ENCODE results near the gene ROBO3. TPM values are rescaled to one million over a fixed set of nuclear protein-coding genes. Genes with fewer than 3 reads are reported as not detected.

Gene ROBO3
- total and polyA plus RNA-seq, 2 of the 8 experiments (the other 6 are each of a cell fraction or from before 2014, with no cell fraction given), result 12.1 to 24.6 TPM

GRCh38 chr11:124876818-124877630 lies 11.8 kb downstream of the ROBO3 start:
- Histone ChIP-seq H3K79me2 (ENCODE audit: control insufficient read depth in 1 of 2, insufficient read depth in 2 of 2, low read length in 2 of 2) (no peaks in the 10 kb centered on the region), H4K91ac (replicated peaks; ENCODE audit: insufficient read length, low read length) (no peak overlapping the region), H3K27ac (ENCODE audit: low read depth, low read length) (no peak overlapping the region), H3K4ac (replicated peaks; ENCODE audit: insufficient read length, low read depth, low read length) (no peak overlapping the region), H3K23ac (ENCODE audit: insufficient read length) (no peak overlapping the region), H3K4me3 (ENCODE audit: extremely low read depth in 1 of 4, insufficient read depth in 2 of 4, low read depth in 3 of 4, low read length in 4 of 4) (peak overlapping the region; percentile 56 to 76 (median 62)), H3K9ac (replicated peaks in 1 of 4; ENCODE audit: extremely low read depth in 1 of 4, low read depth in 3 of 4, low read length in 3 of 4) (no peak overlapping the region; a peak in 2 of 7 replicates), H3K79me1 (ENCODE audit: low read depth, low read length) (no peaks in the 10 kb centered on the region), H3K56ac (replicated peaks; ENCODE audit: insufficient read length, low read depth, low read length) (no peak overlapping the region), H2BK15ac (ENCODE audit: low read length) (no peak overlapping the region), H4K20me1 (replicated peaks in 1 of 2; ENCODE audit: control insufficient read depth in 1 of 2, insufficient read depth in 2 of 2, low read length in 2 of 2) (no peaks in the 10 kb centered on the region), H3K36me3 (ENCODE audit: control insufficient read depth in 2 of 4, insufficient read depth in 4 of 4, low read length in 3 of 4) (no peaks in the 10 kb centered on the region), H2BK12ac (ENCODE audit: low read depth, low read length) (no peak overlapping the region), H2AK5ac (ENCODE audit: low read depth, low read length) (no peak overlapping the region), H2BK20ac (ENCODE audit: low read length) (no peak overlapping the region), H3K9me3 (ENCODE audit: insufficient read depth in 2 of 2, low read depth in 1 of 2, low read length in 1 of 2) (no peaks in the 10 kb centered on the region), H3K27me3 (replicated peaks in 1 of 4; ENCODE audit: control insufficient read depth in 3 of 4, extremely low read depth in 1 of 4, insufficient read depth in 3 of 4, low read length in 3 of 4) (peaks cover 0 to 40% (median 32%) of the 10 kb centered on the region in 4 experiments; a peak in 6 of 7 replicates), H3K23me2 (ENCODE audit: low read depth, low read length) (peaks cover 8% of the 10 kb centered on the region; the same call in 1 of the 2 replicates), H2BK5ac (ENCODE audit: low read depth, low read length) (0 out of 2 replicates have a peak overlapping the region, but pooled peaks have one; percentile 9), H4K8ac (ENCODE audit: extremely low read depth, insufficient read depth, low read length) (no peak overlapping the region; the same call in none of the 2 replicates), H3K4me2 (ENCODE audit: insufficient read depth in 1 of 2, low read depth in 2 of 2, low read length in 2 of 2) (peak overlapping the region; percentile 40 to 75), H3K18ac (ENCODE audit: extremely low read depth, low read length) (peak overlapping the region; percentile 83), H4K5ac (ENCODE audit: insufficient read length, low read depth, low read length) (no peak overlapping the region), H2BK120ac (replicated peaks; ENCODE audit: low read depth, low read length) (no peak overlapping the region), H3K4me1 (replicated peaks in 1 of 4; ENCODE audit: control insufficient read depth in 3 of 4, insufficient read depth in 4 of 4, low read length in 3 of 4) (peaks cover 0 to 12% (median 8%) of the 10 kb centered on the region in 4 experiments; a peak in 5 of 7 replicates), H3K14ac (ENCODE audit: insufficient read length) (no peak overlapping the region), H2AFZ (ENCODE audit: low read length) (peak overlapping the region; percentile 11)
- ChIA-PET CTCF (ENCODE audit: partially characterized antibody) (interaction anchor here (0.6 to 3.0 kb wide), 33 partner anchors 8 to 467 kb away, joined by 3 to 22 read pairs (median 4); no protein-coding TSS in a partner anchor), POLR2A (ENCODE audit: partially characterized antibody) (interaction anchor here (0.6 to 1.8 kb wide), 11 partner anchors 10 to 139 kb away, joined by 3 to 7 read pairs (median 3); partner anchors contain the start of gene ROBO4)
- no peak for FAIRE-seq
- DNase-seq (ENCODE audit: low read depth in 1 of 2, low spot score in 2 of 2), result peak in 1 of 2 experiments; percentile 61
- 51% methylated on average over 22 of the region's 30 CpGs; no CpG with 5 or more reads in 1 of the 2 experiments for WGBS, 2 experiments (ENCODE audit: extremely low coverage in 1 of 2, insufficient coverage in 1 of 2, insufficient read length in 1 of 2, insufficient replicate concordance in 2 of 2, low coverage in 1 of 2, low lambda C conversion rate in 2 of 2, missing lambda C conversion rate in 1 of 2)
- TF ChIP-seq ATF3 (IDR thresholded peaks at IDR 0.05; ENCODE audit: insufficient read depth, low read depth, low read length) (no peak), POU5F1 (IDR thresholded peaks at IDR 0.05; ENCODE audit: low read depth, low read length) (no peak), KDM4A (IDR thresholded peaks at IDR 0.05; ENCODE audit: low read depth, low read length, severe bottlenecking) (no peak), POLR2A (IDR thresholded peaks at IDR 0.05; ENCODE audit: control extremely low read depth in 1 of 2, low read depth in 2 of 2, low read length in 2 of 2) (peak in 1 of 2 experiments; percentile 4; a peak in 1 of 3 replicates)

All from H1 (cell line).